H9 (cell line): ENCODE data around the gene TPRG1. TPM values are rescaled to one million over a fixed set of nuclear protein-coding genes. Genes with fewer than 3 reads are reported as not detected.

Source experiments
- DNase-seq: peaks from one replicate; pipeline ENCODE4 v3.0.0-alpha.2; 2017
- H2AFZ ChIP-seq: one replicate; pipeline ENCODE4 v1.6.1; 2013; ENCODE audit warnings: mild to moderate bottlenecking, low read length, control low read depth, moderate library complexity
- H2AK5ac ChIP-seq: 2 replicates; pipeline ENCODE4 v1.6.1; 2013; ENCODE audit warnings: low read length, control low read depth, mixed read lengths; ENCODE audit not compliant: insufficient read length
- H2BK120ac ChIP-seq: one replicate; pipeline ENCODE4 v1.6.1; 2013; ENCODE audit warnings: low read depth, mild to moderate bottlenecking, low read length, control low read depth, inconsistent platforms; ENCODE audit not compliant: poor library complexity, severe bottlenecking
- H2BK12ac ChIP-seq: 2 replicates; pipeline ENCODE4 v1.6.1; 2013; ENCODE audit warnings: low read length, control low read depth, mixed read lengths, low read depth; ENCODE audit not compliant: insufficient read length
- H2BK15ac ChIP-seq: 2 replicates; pipeline ENCODE4 v1.6.1; 2013; ENCODE audit warnings: low read depth, low read length, control low read depth
- H2BK20ac ChIP-seq: one replicate; pipeline ENCODE4 v1.6.1; 2013; ENCODE audit warnings: low read depth, mild to moderate bottlenecking, low read length, control low read depth, inconsistent platforms; ENCODE audit not compliant: poor library complexity, severe bottlenecking
- H2BK5ac ChIP-seq: 2 replicates; pipeline ENCODE4 v1.6.1; 2013; ENCODE audit warnings: low read length, control low read depth, mixed read lengths; ENCODE audit not compliant: insufficient read length
- H3K14ac ChIP-seq: 2 replicates; pipeline ENCODE4 v1.6.1; 2013; ENCODE audit warnings: low read length, control low read depth; ENCODE audit not compliant: insufficient read depth
- H3K18ac ChIP-seq: 2 replicates; pipeline ENCODE4 v1.6.1; 2013; ENCODE audit warnings: low read depth, mild to moderate bottlenecking, mixed read lengths, low read length, control low read depth; ENCODE audit not compliant: insufficient read length
- H3K23ac ChIP-seq: 2 replicates; pipeline ENCODE4 v1.6.1; 2013; ENCODE audit warnings: low read length, control low read depth, mixed read lengths, low read depth; ENCODE audit not compliant: insufficient read length
- H3K23me2 ChIP-seq: 2 replicates; pipeline ENCODE4 v1.6.1; 2013; ENCODE audit warnings: low read depth, mild to moderate bottlenecking, mixed read lengths, low read length, control low read depth; ENCODE audit not compliant: insufficient read length, poor library complexity, severe bottlenecking
- H3K27ac ChIP-seq: 2 replicates; pipeline ENCODE4 v1.5.1; 2013; ENCODE audit warnings: low read length, control low read depth, mixed read lengths, low read depth; ENCODE audit not compliant: insufficient read length
- H3K27me3 ChIP-seq: 2 replicates; pipeline ENCODE4 v1.6.1; 2013; ENCODE audit warnings: low read length, control low read depth, inconsistent platforms; ENCODE audit not compliant: insufficient read depth
- H3K4ac ChIP-seq: 2 replicates; pipeline ENCODE4 v1.6.1; 2013; ENCODE audit warnings: low read depth, mild to moderate bottlenecking, control low read depth, inconsistent platforms, low read length, moderate library complexity
- H3K4me1 ChIP-seq: 2 replicates; pipeline ENCODE4 v1.6.1; 2013; ENCODE audit warnings: low read length, control low read depth, inconsistent platforms; ENCODE audit not compliant: insufficient read depth
- H3K4me2 ChIP-seq: 2 replicates; pipeline ENCODE4 v1.6.1; 2013; ENCODE audit warnings: low read length, control low read depth, mixed read lengths; ENCODE audit not compliant: insufficient read length, insufficient read depth
- H3K56ac ChIP-seq: 2 replicates; pipeline ENCODE4 v1.6.1; 2013; ENCODE audit warnings: low read depth, mild to moderate bottlenecking, mixed read lengths, low read length, control low read depth; ENCODE audit not compliant: insufficient read length
- H3K79me1 ChIP-seq: 2 replicates; pipeline ENCODE4 v1.6.1; 2013; ENCODE audit warnings: low read depth, mild to moderate bottlenecking, moderate library complexity, low read length, control low read depth, inconsistent platforms; ENCODE audit not compliant: insufficient read depth, poor library complexity, severe bottlenecking
- H3K79me2 ChIP-seq: 2 replicates; pipeline ENCODE4 v1.6.1; 2013; ENCODE audit warnings: low read length, control low read depth, inconsistent platforms; ENCODE audit not compliant: insufficient read depth
- H3K9ac ChIP-seq: 2 replicates; pipeline ENCODE4 v1.6.1; 2013; ENCODE audit warnings: low read length, control low read depth, mixed read lengths; ENCODE audit not compliant: insufficient read length; ENCODE audit errors: extremely low read depth
- H3K9me3 ChIP-seq: one replicate; pipeline ENCODE4 v1.6.1; 2013; ENCODE audit warnings: low read depth, low read length, inconsistent platforms; ENCODE audit not compliant: control insufficient read depth
- H3T11ph ChIP-seq: one replicate; pipeline ENCODE4 v1.6.1; 2013; ENCODE audit warnings: mild to moderate bottlenecking, low read length, control low read depth, inconsistent platforms
- H4K20me1 ChIP-seq: one replicate; pipeline ENCODE4 v1.6.1; 2013; ENCODE audit not compliant: control insufficient read depth, insufficient read length, insufficient read depth
- H4K5ac ChIP-seq: 2 replicates; pipeline ENCODE4 v1.6.1; 2013; ENCODE audit warnings: low read depth, mild to moderate bottlenecking, mixed read lengths, low read length, control low read depth; ENCODE audit not compliant: insufficient read length
- H4K8ac ChIP-seq: replicated peaks from 2 replicates; pipeline ENCODE4 v1.6.1; 2013; ENCODE audit warnings: low read length, control low read depth, mixed read lengths, low read depth; ENCODE audit not compliant: insufficient read length
- H4K91ac ChIP-seq: 2 replicates; pipeline ENCODE4 v1.6.1; 2013; ENCODE audit warnings: low read depth, mild to moderate bottlenecking, moderate library complexity, mixed read lengths, low read length, control low read depth; ENCODE audit not compliant: insufficient read length
- H3K27ac Mint-ChIP-seq, 3 experiments: 2 replicates in 2 of 3; 3 replicates in 1 of 3; pipeline ENCODE4 v1.8.0; 2020 to 2021; ENCODE audit warnings: mixed read lengths in 3 of 3, mild to moderate bottlenecking in 1 of 3, moderate library complexity in 1 of 3
- H3K27me3 Mint-ChIP-seq: 2 replicates; pipeline ENCODE4 v1.8.0; 2021; ENCODE audit warnings: low read depth, mild to moderate bottlenecking, moderate library complexity, mixed read lengths
- H3K36me3 Mint-ChIP-seq, 3 experiments: 2 replicates in 2 of 3; 3 replicates in 1 of 3; pipeline ENCODE4 v1.8.0; 2020 to 2021; ENCODE audit warnings: low read depth in 3 of 3, mixed read lengths in 3 of 3; ENCODE audit not compliant: insufficient read depth in 1 of 3
- H3K4me1 Mint-ChIP-seq, 2 experiments: 2 replicates each; pipeline ENCODE4 v1.8.0; 2020; ENCODE audit warnings: mixed read lengths in 2 of 2
- H3K4me3 Mint-ChIP-seq, 2 experiments: 2 replicates in 1 of 2; 3 replicates in 1 of 2; pipeline ENCODE4 v1.8.0; 2020 to 2021; ENCODE audit warnings: mild to moderate bottlenecking in 2 of 2, mixed read lengths in 2 of 2, moderate library complexity in 1 of 2
- H3K9me3 Mint-ChIP-seq, 2 experiments: 2 replicates in 1 of 2; 3 replicates in 1 of 2; pipeline ENCODE4 v1.8.0; 2020; ENCODE audit warnings: mild to moderate bottlenecking in 2 of 2, mixed read lengths in 2 of 2, moderate library complexity in 1 of 2
- CTCF ChIP-seq: fragments of 200-600 bp; sonication (generic); conservative IDR thresholded peaks from 3 replicates; pipeline ENCODE4 v1.8.0; 2021; ENCODE audit warnings: antibody characterized with exemption, mild to moderate bottlenecking
- WGBS: extraction: QIAGEN DNeasy Blood & Tissue Kit; methylation state at CpG from one replicate; pipeline ENCODE4 v1.1.7; 2013; ENCODE audit warnings: missing lambda C conversion rate, low lambda C conversion rate, mixed read lengths; ENCODE audit not compliant: insufficient read length; ENCODE audit errors: extremely low coverage; 5-methylcytosine and 5-hydroxymethylcytosine counted together
- total RNA-seq: library from RNA; stranded (reverse); gene quantifications from 2 replicates; pipeline ENCODE4 v1.2.1, GENCODE V29; 2021

The TPRG1 gene
- total RNA-seq, 1 experiment from 2014 or later, result 0.66 TPM

- no peak overlapping the region for H3T11ph ChIP-seq
- Mint-ChIP-seq H3K27me3 (no peaks in the 10 kb centered on the region; the same call in 1 of the 2 replicates), H3K4me3 (no peak overlapping the region), H3K27ac (no peak overlapping the region), H3K4me1 (peaks cover 6 to 12% of the 10 kb centered on the region in 2 experiments), H3K36me3 (no peaks in the 10 kb centered on the region), H3K9me3 (no peaks in the 10 kb centered on the region)
- H4K5ac ChIP-seq, result no peak overlapping the region
- no peak overlapping the region for H3K4ac ChIP-seq
- H2BK5ac ChIP-seq, result no peak overlapping the region
- no peaks in the 10 kb centered on the region for H3K79me1 ChIP-seq
- no peak overlapping the region for H4K91ac ChIP-seq
- no peak for DNase-seq
- no peak overlapping the region for H4K8ac ChIP-seq
- H3K18ac ChIP-seq, result no peak overlapping the region
- no peak overlapping the region for H2AFZ ChIP-seq
- no peaks in the 10 kb centered on the region for H4K20me1 ChIP-seq
- no peak overlapping the region for H3K9ac ChIP-seq
- no CpG with 5 or more reads among the region's 5 CpGs for WGBS
- H3K23ac ChIP-seq, result no peak overlapping the region
- no peak for TF ChIP-seq CTCF
- no peak overlapping the region for H2BK12ac ChIP-seq
- H3K27ac ChIP-seq, result no peak overlapping the region
- no peak overlapping the region for H3K56ac ChIP-seq
- no peaks in the 10 kb centered on the region for H3K79me2 ChIP-seq
- no peak overlapping the region for H2BK120ac ChIP-seq
- no peak overlapping the region for H2AK5ac ChIP-seq
- H2BK15ac ChIP-seq, result no peak overlapping the region
- no peak overlapping the region for H3K14ac ChIP-seq
- H3K27me3 ChIP-seq, result no peaks in the 10 kb centered on the region
- no peaks in the 10 kb centered on the region for H3K23me2 ChIP-seq
- H3K4me2 ChIP-seq, result no peak overlapping the region
- H3K4me1 ChIP-seq, result no peaks in the 10 kb centered on the region; the same call in 1 of the 2 replicates
- no peaks in the 10 kb centered on the region for H3K9me3 ChIP-seq
- H2BK20ac ChIP-seq, result no peak overlapping the region
These were observed 27.1 kb upstream of the TPRG1 start for GRCh38 chr3:189144645-189145044.
